HG03460 (cell line): ENCODE data around the gene SCGN.

Experiments
- ATAC-seq: cut with Tn5 transposase; IDR thresholded peaks from one replicate; pipeline ENCODE4 v1.9.1; 2021; ENCODE audit not compliant: unreplicated experiment

SCGN gene

DNA sequence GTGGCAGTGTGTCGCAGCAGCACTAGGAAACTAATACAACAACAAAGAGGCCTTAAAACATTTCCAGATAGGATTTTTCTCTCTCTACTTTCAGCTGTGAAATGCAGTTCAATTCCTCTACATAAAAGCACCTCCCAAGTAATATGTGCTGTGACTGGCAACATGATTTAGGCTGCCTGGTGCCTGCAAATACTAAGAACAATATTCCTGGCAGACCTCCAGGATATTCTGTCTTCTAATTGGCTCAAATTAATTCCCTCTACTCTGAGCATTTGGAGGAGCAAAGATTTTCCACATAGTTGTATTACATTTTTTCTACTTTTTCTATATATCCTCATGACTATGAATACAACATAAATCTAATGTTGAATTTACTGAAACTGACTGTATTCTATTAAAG lies 33.2 kb downstream of the SCGN start:
- ATAC-seq: no peak

DNA sequence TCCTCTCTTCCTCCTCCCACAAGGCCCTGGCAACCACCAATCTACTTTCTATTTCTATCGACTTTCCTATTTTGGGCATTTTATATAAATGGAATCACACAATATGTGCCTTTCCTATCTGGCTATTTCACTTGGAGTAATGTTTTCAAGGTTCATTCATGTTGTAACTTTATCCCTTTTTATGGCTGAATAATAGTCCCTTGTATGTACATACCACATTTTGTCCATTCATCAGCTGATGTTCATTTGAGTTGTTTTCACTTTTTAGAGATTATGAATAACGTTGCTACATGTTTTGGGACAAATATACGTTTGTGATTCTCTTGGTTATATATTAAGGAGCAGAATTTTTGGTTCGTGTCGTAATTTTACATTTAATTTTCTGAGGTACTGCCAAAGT lies 33.9 kb downstream of the SCGN start:
- ATAC-seq: no peak

- no peak for ATAC-seq
Measured at GRCh38 chr6:25686856-25687255, 34.8 kb downstream of the SCGN start.

DNA sequence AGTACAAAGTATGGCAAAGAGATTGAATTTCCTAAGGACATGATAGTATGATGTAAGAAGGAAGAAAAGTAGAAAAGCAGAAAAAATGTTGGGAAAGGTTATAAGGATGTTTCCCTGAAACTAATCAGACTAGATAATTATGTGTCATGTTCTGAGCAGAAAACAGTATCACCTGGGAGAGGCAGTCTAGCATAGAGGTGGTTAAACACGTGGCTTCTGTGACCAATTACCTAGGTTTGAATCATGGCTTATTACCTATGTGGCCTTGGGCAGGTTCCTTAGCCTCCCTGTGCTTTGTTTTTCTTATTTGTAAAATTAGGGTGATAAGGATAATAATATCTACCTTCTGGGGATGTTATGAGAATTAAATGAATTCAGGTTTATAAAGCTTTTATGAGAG lies 38.0 kb downstream of the SCGN start:
- ATAC-seq: no peak

DNA sequence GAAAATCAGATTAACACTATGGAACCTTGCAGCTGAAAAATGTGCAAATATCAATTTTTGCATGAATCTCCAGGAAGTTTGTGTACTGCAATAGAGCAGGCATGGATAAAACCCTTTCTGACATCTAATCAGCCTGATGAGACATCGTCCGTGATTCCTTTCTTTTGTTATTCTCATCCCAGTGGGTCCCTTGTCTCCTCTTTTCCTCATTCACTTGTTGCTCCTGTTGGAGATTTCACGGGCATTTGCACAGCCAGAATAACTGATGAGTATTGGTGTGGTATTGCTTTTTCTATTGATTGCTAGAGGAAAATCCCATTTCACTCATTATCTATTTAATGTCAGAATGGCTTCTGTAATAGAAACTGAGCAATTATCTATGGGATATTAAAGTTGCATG lies 39.9 kb downstream of the SCGN start:
- ATAC-seq: no peak

GRCh38 chr6:25692472-25692871 lies 40.5 kb downstream of the SCGN start:
- no peak for ATAC-seq

GRCh38 chr6:25694366-25694765 lies 42.4 kb downstream of the SCGN start:
- ATAC-seq: no peak

DNA sequence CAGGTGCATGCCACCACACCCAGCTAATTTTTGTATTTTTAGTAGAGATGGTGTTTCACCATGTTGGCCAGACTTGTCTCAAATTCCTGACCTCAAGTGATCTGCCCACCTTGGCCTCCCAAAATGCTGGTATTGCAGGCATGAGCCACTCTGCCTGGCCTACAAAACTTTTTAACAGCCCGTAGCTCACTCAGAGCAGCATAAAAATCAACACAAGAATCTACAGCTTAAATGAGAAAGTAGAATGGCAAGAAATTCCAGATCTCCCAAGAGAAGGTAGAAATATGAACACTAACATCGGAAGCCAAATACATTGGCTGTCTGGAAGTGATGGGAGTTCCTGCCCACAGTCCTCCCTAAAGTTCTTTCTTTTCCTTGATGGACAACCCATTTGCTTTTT lies 43.7 kb downstream of the SCGN start:
- no peak for ATAC-seq

DNA sequence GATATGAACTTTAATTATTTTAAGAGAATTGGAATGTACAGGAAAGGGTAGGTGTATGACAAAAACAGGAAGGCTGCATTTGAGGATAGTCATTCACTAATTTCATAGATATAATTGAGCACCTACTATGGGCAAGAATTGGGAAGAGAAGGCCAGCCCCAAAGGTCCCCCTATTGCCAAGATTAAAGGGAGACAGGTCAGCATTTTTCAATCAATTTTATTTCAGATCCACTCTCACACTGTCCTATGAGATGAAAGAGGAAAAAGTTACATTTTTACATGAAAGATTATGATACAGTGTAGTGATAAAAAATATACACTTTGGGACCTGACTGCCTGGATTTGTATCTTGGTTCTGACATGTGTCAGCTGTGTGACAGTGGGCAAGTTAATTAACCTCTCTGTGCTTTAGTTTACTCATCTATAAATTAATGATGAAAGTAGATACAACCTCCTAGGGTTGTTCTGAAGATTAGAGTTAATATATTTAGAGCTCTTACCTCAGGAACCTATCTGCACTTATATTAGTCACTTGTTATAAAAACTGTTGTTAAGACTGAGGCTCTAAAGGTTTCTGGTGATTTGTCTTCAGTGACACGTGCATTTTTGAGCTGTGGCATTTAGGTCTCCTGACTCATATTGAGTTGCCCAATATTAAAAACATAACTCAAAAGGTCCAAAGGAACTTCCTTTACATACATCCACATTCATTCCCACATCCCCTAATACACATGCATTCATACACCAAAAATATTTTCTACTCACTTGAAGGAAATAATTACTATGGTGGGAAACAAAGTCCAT lies 45.7 kb downstream of the SCGN start:
- no peak for ATAC-seq

DNA sequence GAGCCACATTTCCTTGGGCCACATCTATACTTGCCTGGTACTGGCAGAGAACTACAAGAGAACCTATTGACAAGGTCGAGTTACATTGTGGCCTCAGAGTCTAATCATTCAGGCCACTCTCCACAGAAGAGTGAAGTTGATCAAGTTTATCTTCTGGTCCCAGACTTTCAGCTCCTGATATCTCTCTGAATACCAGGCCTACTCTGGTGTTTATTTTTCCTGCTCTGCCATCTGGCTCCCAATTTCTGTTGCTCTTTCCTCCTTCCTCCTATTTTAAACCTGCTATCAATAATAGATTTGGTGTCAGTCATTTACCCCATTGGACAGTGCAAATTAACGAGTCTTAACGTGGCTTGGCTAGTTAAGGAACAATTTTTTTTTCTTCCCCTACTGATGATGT lies 46.6 kb downstream of the SCGN start:
- no peak for ATAC-seq

DNA sequence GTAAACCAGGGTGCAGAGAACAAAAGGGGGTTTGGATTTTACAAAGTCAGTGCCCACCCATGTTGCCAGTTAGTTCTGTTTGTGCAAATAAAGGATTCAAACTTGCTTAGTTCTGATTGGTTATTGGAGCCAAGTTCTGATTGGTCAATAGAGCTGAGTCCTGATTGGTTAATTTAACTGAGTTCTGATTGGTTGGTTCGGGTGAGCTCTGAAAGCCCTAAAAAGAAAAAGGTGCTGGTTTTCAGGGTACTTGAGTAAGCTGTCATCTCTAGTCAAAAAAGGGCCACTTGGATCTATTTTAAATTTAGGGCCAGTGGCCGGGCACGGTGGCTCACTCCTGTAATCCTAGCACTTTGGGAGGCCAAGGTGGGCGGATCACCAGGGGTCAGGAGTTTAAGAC lies 47.6 kb downstream of the SCGN start:
- ATAC-seq: no peak

GRCh38 chr6:25700761-25701160 lies 48.7 kb downstream of the SCGN start:
- ATAC-seq: no peak

DNA sequence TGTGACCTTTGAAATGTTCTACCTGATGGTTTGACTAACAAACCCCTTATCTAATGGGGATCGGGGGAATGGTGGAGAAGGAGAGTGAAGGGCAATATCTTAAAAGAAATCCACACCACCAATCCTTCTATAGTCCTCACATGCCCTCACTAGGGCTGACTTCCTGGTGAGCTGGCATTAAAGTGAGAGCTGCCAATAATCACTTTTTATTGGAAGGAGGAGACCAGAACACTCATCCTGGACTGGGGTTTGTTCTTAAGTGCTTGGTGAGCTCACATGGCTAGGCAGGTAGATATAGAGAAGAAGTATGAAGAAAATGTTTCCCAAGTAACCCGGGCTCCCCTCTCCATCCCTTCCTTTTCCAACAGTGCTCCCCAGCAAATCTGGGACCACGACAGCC lies 49.8 kb downstream of the SCGN start:
- ATAC-seq: no peak

GRCh38 chr6:25703005-25703404 lies 51.0 kb downstream of the SCGN start:
- ATAC-seq: no peak

DNA sequence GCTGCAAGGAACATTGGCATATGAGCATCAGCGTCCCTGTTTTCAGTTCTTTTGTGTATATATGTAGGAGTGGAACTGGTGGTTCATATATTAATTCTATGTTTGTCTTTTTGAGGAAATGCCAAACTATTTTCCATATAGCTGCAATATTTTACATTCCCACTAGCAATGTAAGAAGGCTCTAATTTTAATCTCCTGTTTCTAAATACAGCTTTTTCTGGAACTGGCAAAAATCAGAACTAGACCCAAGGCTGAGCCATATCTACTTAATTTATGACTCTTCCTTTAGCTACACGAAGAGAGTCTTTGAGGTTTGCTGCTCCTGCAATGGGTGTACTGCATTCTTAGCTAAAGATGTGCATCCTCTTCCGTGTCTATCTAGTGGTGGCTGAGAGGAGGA lies 52.0 kb downstream of the SCGN start:
- ATAC-seq: no peak

DNA sequence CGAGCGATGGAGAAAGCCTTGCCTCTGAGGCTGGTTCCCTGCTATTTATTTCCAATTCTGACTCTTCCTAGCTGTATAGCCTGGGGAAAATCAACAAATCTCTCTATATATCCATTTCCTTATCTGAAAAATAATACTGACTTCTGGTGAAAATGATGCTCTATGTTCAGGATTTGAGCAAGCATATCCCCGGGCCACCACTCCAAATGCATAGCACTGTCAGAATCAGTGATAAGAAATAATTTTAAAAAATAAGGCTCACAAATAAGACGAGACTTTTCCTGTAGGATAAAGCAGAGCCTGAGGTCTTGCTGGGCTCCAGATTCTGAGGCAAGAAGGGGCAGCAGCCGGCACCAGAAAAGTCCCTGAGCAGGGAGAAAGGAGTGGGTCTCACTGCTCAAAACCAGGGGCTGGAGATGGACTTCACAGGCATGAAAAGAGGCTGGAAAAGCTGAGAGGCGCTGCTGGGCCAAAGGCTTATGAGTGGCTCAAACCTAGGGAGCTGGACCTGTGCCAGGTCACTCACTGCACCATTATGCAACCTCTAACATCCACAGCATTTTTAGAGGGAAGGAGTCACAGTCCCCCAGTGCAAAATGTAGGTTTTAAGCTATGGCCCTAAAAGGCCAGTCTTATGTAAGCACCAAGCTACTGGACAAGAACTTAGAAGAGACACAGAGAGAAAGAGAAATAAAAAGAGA lies 54.4 kb downstream of the SCGN start:
- ATAC-seq: no peak

DNA sequence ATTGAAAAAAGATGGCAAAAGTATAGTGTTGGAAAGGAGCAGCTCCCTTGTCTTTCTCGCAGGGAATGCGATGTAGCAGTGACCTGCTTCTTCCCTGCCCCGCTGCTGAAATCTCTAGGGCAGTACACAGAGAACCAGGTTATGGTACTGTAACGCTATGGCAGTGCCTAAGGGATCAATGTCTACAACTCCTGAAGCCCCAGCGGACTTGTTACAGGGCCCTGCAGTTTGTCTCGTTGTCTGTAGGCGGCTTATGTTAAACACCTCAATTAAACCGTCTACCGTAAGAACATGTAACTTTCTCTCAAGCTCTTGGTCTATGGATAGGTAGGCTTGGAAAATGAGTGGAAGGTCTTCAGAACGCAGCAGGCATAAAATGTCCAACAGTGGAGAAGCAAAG lies 57.7 kb downstream of the SCGN start:
- no peak for ATAC-seq

- no peak for ATAC-seq
Measured at GRCh38 chr6:25710287-25710686, 58.3 kb downstream of the SCGN start.

DNA sequence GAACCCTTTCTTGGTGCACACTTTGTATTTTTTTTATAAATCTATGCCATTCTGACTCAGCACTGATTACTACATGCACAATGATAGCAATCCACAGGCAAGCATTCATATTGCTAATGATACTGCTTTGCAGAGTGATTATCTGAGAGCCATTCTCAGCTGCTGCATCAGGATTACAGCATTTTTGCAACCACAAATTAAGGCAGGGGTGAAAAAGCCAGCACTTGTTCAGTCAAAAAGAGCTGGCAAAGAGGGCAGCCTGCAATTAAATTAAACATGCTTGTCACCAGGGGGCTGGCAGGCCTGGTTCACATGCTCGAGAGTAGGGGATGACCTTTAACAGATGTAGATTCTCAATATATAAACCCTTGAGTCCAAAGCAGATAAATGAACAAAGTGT lies 61.8 kb downstream of the SCGN start:
- no peak for ATAC-seq

DNA sequence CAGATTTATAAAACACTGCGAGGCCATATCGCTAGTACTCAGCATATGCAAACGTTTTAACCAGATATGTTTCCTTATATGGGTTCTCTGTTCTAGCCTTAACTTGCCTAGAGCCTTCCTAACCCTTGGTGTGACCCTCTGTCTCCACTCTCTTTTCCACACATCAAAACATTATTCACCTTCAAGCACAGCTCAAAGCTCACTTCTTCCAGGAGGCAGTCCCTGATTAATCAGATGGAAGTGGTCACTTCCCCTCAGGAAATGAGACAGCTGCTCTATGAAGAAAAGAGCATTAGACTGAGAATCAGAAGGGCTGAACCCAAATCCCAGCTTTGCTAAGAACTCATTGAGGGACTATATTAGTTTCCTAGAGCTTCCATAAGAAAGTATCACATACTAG lies 62.8 kb downstream of the SCGN start:
- no peak for ATAC-seq

- ATAC-seq: no peak
Measured at GRCh38 chr6:25715794-25716193, 63.8 kb downstream of the SCGN start.

GRCh38 chr6:25717866-25718740 lies 66.1 kb downstream of the SCGN start:
- ATAC-seq: no peak
